OCI-LY1 (cell line): ENCODE measurements around the gene ATG7.
A peak's percentile ranks its signal among the peaks of the same experiment; 100 is the strongest.

Experiments used
- H2AFZ ChIP-seq: fragments of 200-600 bp; sonication (generic), shearing (Covaris generic); 2 replicates; pipeline ENCODE4 v1.6.0; 2014; ENCODE audit warnings: antibody characterized with exemption, mild to moderate bottlenecking, low read length
- H3F3A ChIP-seq: fragments of 200-600 bp; sonication (generic), shearing (Covaris generic); 2 replicates; pipeline ENCODE4 v1.6.0; 2014; ENCODE audit warnings: mild to moderate bottlenecking, antibody characterized with exemption, low read length, moderate library complexity; ENCODE audit not compliant: insufficient read depth
- H3K27ac ChIP-seq: fragments of 200-600 bp; sonication (generic); 2 replicates; pipeline ENCODE4 v1.5.1; 2014; ENCODE audit warnings: low read length, mixed run types, mild to moderate bottlenecking, low read depth; ENCODE audit not compliant: poor library complexity, severe bottlenecking
- H3K27me3 ChIP-seq: fragments of 200-600 bp; sonication (generic); 2 replicates; pipeline ENCODE4 v1.6.0; 2014; ENCODE audit warnings: antibody characterized with exemption, mild to moderate bottlenecking, low read length, moderate library complexity; ENCODE audit not compliant: insufficient read depth
- H3K36me3 ChIP-seq: fragments of 200-600 bp; sonication (generic); 2 replicates; pipeline ENCODE4 v1.6.1; 2014; ENCODE audit warnings: mild to moderate bottlenecking, antibody characterized with exemption, low read length, moderate library complexity, mixed read lengths; ENCODE audit not compliant: insufficient read depth
- H3K4me1 ChIP-seq: fragments of 200-600 bp; sonication (generic); 2 replicates; pipeline ENCODE4 v1.5.1; 2014; ENCODE audit warnings: mild to moderate bottlenecking, low read length, moderate library complexity; ENCODE audit not compliant: insufficient read depth, severe bottlenecking
- H3K4me2 ChIP-seq: fragments of 200-600 bp; sonication (generic), shearing (Covaris generic); 2 replicates; pipeline ENCODE4 v1.6.1; 2014; ENCODE audit warnings: low read length
- H3K4me3 ChIP-seq: fragments of 200-600 bp; sonication (generic); 2 replicates; pipeline ENCODE4 v1.5.1; 2014; ENCODE audit warnings: low read length, low read depth, mild to moderate bottlenecking, mixed read lengths; ENCODE audit not compliant: poor library complexity, severe bottlenecking
- H3K79me2 ChIP-seq: fragments of 200-600 bp; shearing (Covaris generic); 2 replicates; pipeline ENCODE4 v1.6.1; 2016; ENCODE audit warnings: mixed run types, low read length, mixed read lengths; ENCODE audit not compliant: insufficient read depth
- H3K9ac ChIP-seq: fragments of 200-600 bp; sonication (generic), shearing (Covaris generic); 2 replicates; pipeline ENCODE4 v1.6.1; 2014; ENCODE audit warnings: mild to moderate bottlenecking, low read length, mixed read lengths
- H3K9me2 ChIP-seq: fragments of 200-600 bp; sonication (generic), shearing (Covaris generic); 2 replicates; pipeline ENCODE4 v1.6.1; 2014; ENCODE audit warnings: low read depth, mild to moderate bottlenecking, low read length, mixed read lengths
- H3K9me3 ChIP-seq: fragments of 200-600 bp; shearing (Covaris generic); 2 replicates; pipeline ENCODE4 v1.6.1; 2014; ENCODE audit warnings: low read length, mixed read lengths
- H4K20me1 ChIP-seq: fragments of 200-600 bp; sonication (generic), shearing (Covaris generic); 2 replicates; pipeline ENCODE4 v1.6.0; 2016; ENCODE audit warnings: mild to moderate bottlenecking, low read length; ENCODE audit not compliant: insufficient read depth
- CTCF ChIP-seq: fragments of 200-600 bp; sonication (generic), shearing (Covaris generic); IDR thresholded peaks from 2 replicates; pipeline ENCODE4 v1.5.1; 2017; ENCODE audit warnings: mild to moderate bottlenecking, antibody characterized with exemption, low read length, moderate library complexity, mixed read lengths
- EZH2 ChIP-seq: fragments of 200-600 bp; sonication (generic), shearing (Covaris generic); IDR thresholded peaks from 2 replicates; pipeline ENCODE4 v1.8.0; 2017; ENCODE audit warnings: borderline replicate concordance, mixed run types, mild to moderate bottlenecking, antibody characterized with exemption, low read length, moderate library complexity, mixed read lengths

ATG7 gene

GRCh38 chr3:11578169-11578568 lies 306.0 kb downstream of the ATG7 start:
- peaks cover 49% of the 10 kb centered on the region for H3K79me2 ChIP-seq
- no peaks in the 10 kb centered on the region for H3K9me3 ChIP-seq
- no peaks in the 10 kb centered on the region for H3F3A ChIP-seq
- TF ChIP-seq EZH2: no peak
- no peak for TF ChIP-seq CTCF
- H3K27me3 ChIP-seq: no peaks in the 10 kb centered on the region
- no peak overlapping the region for H2AFZ ChIP-seq
- no peak overlapping the region for H3K9ac ChIP-seq
- no peak overlapping the region for H3K4me3 ChIP-seq
- peaks cover 55% of the 10 kb centered on the region for H3K4me1 ChIP-seq
- peak overlapping the region; percentile 70 for H3K27ac ChIP-seq
- no peak overlapping the region for H3K4me2 ChIP-seq
- H3K36me3 ChIP-seq: peaks cover 38% of the 10 kb centered on the region
- no peaks in the 10 kb centered on the region for H4K20me1 ChIP-seq
- no peaks in the 10 kb centered on the region for H3K9me2 ChIP-seq

GRCh38 chr3:11580645-11581044 lies 308.4 kb downstream of the ATG7 start:
- H3K9me2 ChIP-seq: no peaks in the 10 kb centered on the region
- H2AFZ ChIP-seq: no peak overlapping the region
- no peak for TF ChIP-seq CTCF
- no peak for TF ChIP-seq EZH2
- peaks cover 61% of the 10 kb centered on the region for H3K79me2 ChIP-seq
- H3F3A ChIP-seq: no peaks in the 10 kb centered on the region
- no peak overlapping the region for H3K27ac ChIP-seq
- H3K36me3 ChIP-seq: peaks cover 15% of the 10 kb centered on the region
- no peak overlapping the region for H3K4me3 ChIP-seq
- H3K4me1 ChIP-seq: peaks cover 80% of the 10 kb centered on the region
- H3K9me3 ChIP-seq: no peaks in the 10 kb centered on the region
- no peaks in the 10 kb centered on the region for H3K27me3 ChIP-seq
- no peaks in the 10 kb centered on the region for H4K20me1 ChIP-seq
- H3K9ac ChIP-seq: no peak overlapping the region
- H3K4me2 ChIP-seq: no peak overlapping the region

- peaks cover 15% of the 10 kb centered on the region for H3K36me3 ChIP-seq
- no peaks in the 10 kb centered on the region for H4K20me1 ChIP-seq
- H3K27me3 ChIP-seq: no peaks in the 10 kb centered on the region
- no peaks in the 10 kb centered on the region for H3K9me3 ChIP-seq
- no peaks in the 10 kb centered on the region for H3F3A ChIP-seq
- H3K9ac ChIP-seq: peak overlapping the region; percentile 61; the same call in 1 of the 2 replicates
- TF ChIP-seq EZH2: no peak
- no peak for TF ChIP-seq CTCF
- H2AFZ ChIP-seq: no peak overlapping the region
- H3K4me2 ChIP-seq: peak overlapping the region; percentile 75
- H3K4me1 ChIP-seq: peaks cover 80% of the 10 kb centered on the region
- peak overlapping the region; percentile 80 for H3K27ac ChIP-seq
- peak overlapping the region; percentile 53 for H3K4me3 ChIP-seq
- peaks cover 64% of the 10 kb centered on the region for H3K79me2 ChIP-seq
- H3K9me2 ChIP-seq: no peaks in the 10 kb centered on the region
These were observed 309.3 kb downstream of the ATG7 start for GRCh38 chr3:11581237-11582190.
